Endothelial cell (in vitro differentiated cells): ENCODE data around the gene RBM38. TPM values are rescaled to one million over a fixed set of nuclear protein-coding genes. Genes with fewer than 3 reads are reported as not detected.

Experiments
- DNase-seq: peaks from one replicate; pipeline ENCODE4 v3.0.0; 2021; ENCODE audit warnings: low spot score
- H3K27ac Mint-ChIP-seq: one replicate; pipeline ENCODE4 v1.8.0; 2021; ENCODE audit warnings: mixed read lengths, inconsistent platforms; ENCODE audit not compliant: unreplicated experiment
- H3K27me3 Mint-ChIP-seq: one replicate; pipeline ENCODE4 v1.8.0; 2021; ENCODE audit warnings: mild to moderate bottlenecking, moderate library complexity, mixed read lengths, inconsistent platforms; ENCODE audit not compliant: unreplicated experiment
- H3K36me3 Mint-ChIP-seq: one replicate; pipeline ENCODE4 v1.8.0; 2021; ENCODE audit warnings: mild to moderate bottlenecking, low read depth, mixed read lengths, inconsistent platforms; ENCODE audit not compliant: unreplicated experiment
- H3K4me1 Mint-ChIP-seq: one replicate; pipeline ENCODE4 v1.8.0; 2021; ENCODE audit warnings: mild to moderate bottlenecking, mixed read lengths, inconsistent platforms; ENCODE audit not compliant: unreplicated experiment
- H3K4me3 Mint-ChIP-seq: one replicate; pipeline ENCODE4 v1.8.0; 2021; ENCODE audit warnings: mild to moderate bottlenecking, mixed read lengths, inconsistent platforms; ENCODE audit not compliant: unreplicated experiment
- H3K9me3 Mint-ChIP-seq: one replicate; pipeline ENCODE4 v1.8.0; 2021; ENCODE audit warnings: mixed read lengths, inconsistent platforms; ENCODE audit not compliant: unreplicated experiment
- CTCF ChIP-seq: fragments of 200-600 bp; sonication (generic); IDR thresholded peaks from one replicate; pipeline ENCODE4 v1.5.0; 2021; ENCODE audit warnings: antibody characterized with exemption; ENCODE audit not compliant: unreplicated experiment
- total RNA-seq: library from RNA; stranded (reverse); fragmentation: NEBNext Ultra II Directional; extraction: Animal tissue kit (Norgen Biotek cat#: 25700); gene quantifications from one replicate; pipeline ENCODE4 v1.2.1, GENCODE V29; 2021; ENCODE audit not compliant: unreplicated experiment

The RBM38 gene
- total RNA-seq, 1 donor from 2014 or later: 23.6 TPM

GRCh38 chr20:57431539-57431835, 40.3 kb downstream of the RBM38 start:
- no peaks in the 10 kb centered on the region for H3K36me3 Mint-ChIP-seq
- no peak for DNase-seq
- H3K4me1 Mint-ChIP-seq: no peaks in the 10 kb centered on the region
- H3K27me3 Mint-ChIP-seq: no peaks in the 10 kb centered on the region
- H3K27ac Mint-ChIP-seq: no peak overlapping the region
- no peak for TF ChIP-seq CTCF
- no peaks in the 10 kb centered on the region for H3K9me3 Mint-ChIP-seq
- H3K4me3 Mint-ChIP-seq: no peak overlapping the region

GRCh38 chr20:57432480-57432861, 41.3 kb downstream of the RBM38 start:
- Mint-ChIP-seq H3K36me3 (no peaks in the 10 kb centered on the region), H3K27me3 (no peaks in the 10 kb centered on the region), H3K4me3 (no peak overlapping the region), H3K4me1 (no peaks in the 10 kb centered on the region), H3K27ac (no peak overlapping the region), H3K9me3 (no peaks in the 10 kb centered on the region)
- DNase-seq: no peak
- TF ChIP-seq CTCF: no peak

- no peak overlapping the region for H3K4me3 Mint-ChIP-seq
- H3K36me3 Mint-ChIP-seq: no peaks in the 10 kb centered on the region
- no peaks in the 10 kb centered on the region for H3K4me1 Mint-ChIP-seq
- H3K27ac Mint-ChIP-seq: no peak overlapping the region
- no peak for DNase-seq
- no peaks in the 10 kb centered on the region for H3K27me3 Mint-ChIP-seq
- no peak for TF ChIP-seq CTCF
- no peaks in the 10 kb centered on the region for H3K9me3 Mint-ChIP-seq
Observed at GRCh38 chr20:57432862-57433491, 41.8 kb downstream of the RBM38 start.

- no peak for TF ChIP-seq CTCF
- no peaks in the 10 kb centered on the region for H3K27me3 Mint-ChIP-seq
- H3K27ac Mint-ChIP-seq: no peak overlapping the region
- no peaks in the 10 kb centered on the region for H3K9me3 Mint-ChIP-seq
- H3K4me3 Mint-ChIP-seq: no peak overlapping the region
- H3K36me3 Mint-ChIP-seq: no peaks in the 10 kb centered on the region
- DNase-seq: no peak
- no peaks in the 10 kb centered on the region for H3K4me1 Mint-ChIP-seq
Observed at GRCh38 chr20:57433657-57434389, 42.6 kb downstream of the RBM38 start.

GRCh38 chr20:57434390-57434700, 43.1 kb downstream of the RBM38 start:
- TF ChIP-seq CTCF: no peak
- Mint-ChIP-seq H3K4me3 (no peak overlapping the region), H3K36me3 (no peaks in the 10 kb centered on the region), H3K27ac (no peak overlapping the region), H3K27me3 (no peaks in the 10 kb centered on the region), H3K9me3 (no peaks in the 10 kb centered on the region), H3K4me1 (no peaks in the 10 kb centered on the region)
- no peak for DNase-seq
